Measurements from ENCODE around the gene CDK5R2. TPM values are rescaled to one million over a fixed set of nuclear protein-coding genes. Genes with fewer than 3 reads are reported as not detected.

Gene CDK5R2
- total and polyA plus RNA-seq, 2 of the 13 experiments (the other 11 are each of a cell fraction or from before 2014, with no cell fraction given): not detected

- TF ChIP-seq ZBTB49 (CRISPR knock-in tag; IDR thresholded peaks at IDR 0.05; ENCODE audit: borderline replicate concordance) (0 out of 2 replicates have a peak, but pooled peaks have one; percentile 49), RFX5 (IDR thresholded peaks at IDR 0.05; ENCODE audit: low read depth, low read length) (no peak), ELF3 (CRISPR knock-in tag; IDR thresholded peaks at IDR 0.05) (peak; percentile 52), NCOA1 (CRISPR knock-in tag; IDR thresholded peaks at IDR 0.05) (no peak), EHMT2 (IDR thresholded peaks at IDR 0.05; ENCODE audit: borderline replicate concordance, low read depth, low read length) (no peak), ZBTB14 (CRISPR knock-in tag; IDR thresholded peaks at IDR 0.05) (no peak), ZNF3 (CRISPR knock-in tag; IDR thresholded peaks at IDR 0.05) (no peak), CEBPZ (IDR thresholded peaks at IDR 0.05; ENCODE audit: low read length) (no peak), HDAC2 (CRISPR knock-in tag; IDR thresholded peaks at IDR 0.05) (peak; percentile 67), HNRNPK (IDR thresholded peaks at IDR 0.05; ENCODE audit: low read depth, low read length, poor library complexity, severe bottlenecking) (peak; percentile 59), AGO1 (IDR thresholded peaks at IDR 0.05; ENCODE audit: low read depth, low read length, poor library complexity, severe bottlenecking) (peak; percentile 55), ZNF205 (CRISPR knock-in tag; IDR thresholded peaks at IDR 0.05) (0 out of 2 replicates have a peak, but pooled peaks have one; percentile 35), THAP9 (CRISPR knock-in tag; IDR thresholded peaks at IDR 0.05; ENCODE audit: borderline replicate concordance) (0 out of 2 replicates have a peak, but pooled peaks have one; percentile 69), E2F5 (CRISPR knock-in tag; conservative IDR thresholded peaks at IDR 0.05) (no peak), ZBTB8A (CRISPR knock-in tag; IDR thresholded peaks at IDR 0.05; ENCODE audit: borderline replicate concordance, low read depth) (no peak), ZNF703 (CRISPR knock-in tag; IDR thresholded peaks at IDR 0.05; ENCODE audit: borderline replicate concordance) (no peak)
Measured at GRCh38 chr2:218979846-218980734, 20.6 kb downstream of the CDK5R2 start (continued).
